Right ventricle myocardium superior (tissue), 1 donor: ENCODE measurements around the gene TUB. TPM values are rescaled to one million over a fixed set of nuclear protein-coding genes. Genes with fewer than 3 reads are reported as not detected.

Source experiments
- ATAC-seq: fragments of 200-7000 bp; cut with Tn5 transposase; one replicate; pipeline ENCODE4 v1.9.1; 2020; ENCODE audit warnings: mild to moderate bottlenecking; ENCODE audit not compliant: poor library complexity
- DNase-seq: peaks from one replicate; pipeline ENCODE4 v3.0.0-alpha.2; 2020
- intact Hi-C: fragments of 100-400 bp; cut with DNase I; formaldehyde crosslinking; loops from one replicate; pipeline ENCODE4 v1.11.2; 2022
- total RNA-seq: library from RNA; stranded (reverse); fragmentation: NEBNext Ultra II Directional; extraction: Animal tissue kit (Norgen Biotek cat#: 25700); gene quantifications from one replicate; pipeline ENCODE4 v1.2.1, GENCODE V29; 2021
- donor health status: DM: no; HTN: yes; CAD: no; lungs with severe emphysema.

TUB gene
- total RNA-seq, 1 donor from 2014 or later: 20.5 TPM

DNA sequence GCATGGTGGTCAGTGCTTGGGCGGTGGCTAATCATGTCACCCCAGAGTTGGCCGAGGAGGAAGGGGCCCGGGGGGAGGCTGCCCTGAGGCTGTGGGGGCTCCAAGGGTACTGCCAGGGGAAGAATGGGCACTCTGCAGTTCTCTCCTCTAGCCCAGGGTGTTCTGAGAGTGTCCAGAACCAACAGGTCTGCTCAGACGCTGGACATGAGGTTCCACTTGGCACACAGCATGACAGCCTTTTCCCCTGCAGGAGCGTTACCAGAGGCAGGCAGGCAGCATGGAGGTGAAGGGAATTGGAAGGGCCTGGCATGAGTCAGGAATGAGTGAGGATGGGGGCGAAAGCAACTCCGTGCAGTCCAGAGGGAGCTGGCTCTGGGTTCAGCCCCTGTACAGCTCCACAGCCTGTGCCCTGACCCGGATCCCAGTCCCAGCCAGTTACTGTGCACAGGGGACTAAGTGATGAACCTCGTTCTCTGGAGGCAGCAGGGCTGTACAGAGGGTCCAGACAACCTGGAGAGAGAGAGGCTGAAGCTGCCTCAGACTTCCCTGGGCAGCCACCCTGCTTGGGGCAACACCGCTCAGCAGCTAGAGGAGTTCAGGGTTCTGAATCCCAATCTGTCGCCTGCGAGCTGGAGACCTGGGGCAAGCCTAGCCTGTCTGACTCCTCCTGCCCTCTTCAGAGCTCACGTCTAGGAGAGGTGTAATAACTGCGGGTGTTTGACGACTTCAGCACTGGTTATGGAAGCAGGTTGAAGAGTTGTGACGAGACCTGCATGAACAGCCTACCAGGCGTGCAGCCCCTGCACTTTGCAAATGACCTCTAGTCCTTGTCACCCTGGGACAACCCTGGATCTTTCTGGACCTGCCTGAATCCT lies 14.7 kb upstream of the TUB start:
- DNase-seq: no peak
- no peak for ATAC-seq
- intact Hi-C loops: no loop called here

GRCh38 chr11:8066911-8067455 lies 14.0 kb upstream of the TUB start:
- no peak for DNase-seq
- no peak for ATAC-seq
- intact Hi-C loops: no loop called here

DNA sequence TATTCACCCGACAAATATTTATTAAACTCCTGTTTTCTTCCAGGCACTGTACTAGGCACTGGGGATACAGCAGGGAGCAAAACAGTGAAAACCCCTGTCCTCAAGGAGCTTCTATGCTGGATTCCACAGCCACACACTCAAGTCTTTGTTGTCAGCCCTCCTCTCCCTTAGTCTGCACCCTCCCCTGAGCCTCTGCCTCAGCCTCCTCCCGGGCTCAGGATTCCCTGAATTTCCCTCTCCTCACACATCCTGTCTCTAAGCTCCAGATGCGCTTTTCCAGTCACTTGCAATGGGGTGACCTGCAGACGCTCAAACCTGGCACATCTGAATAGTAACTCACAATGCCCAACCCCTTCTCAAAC lies 13.5 kb upstream of the TUB start:
- DNase-seq: no peak
- intact Hi-C loops: no loop called here
- ATAC-seq: no peak

- intact Hi-C loops: no loop called here
- no peak for DNase-seq
- ATAC-seq: peak; percentile 0
These were observed 13.0 kb upstream of the TUB start for GRCh38 chr11:8067929-8068575.

DNA sequence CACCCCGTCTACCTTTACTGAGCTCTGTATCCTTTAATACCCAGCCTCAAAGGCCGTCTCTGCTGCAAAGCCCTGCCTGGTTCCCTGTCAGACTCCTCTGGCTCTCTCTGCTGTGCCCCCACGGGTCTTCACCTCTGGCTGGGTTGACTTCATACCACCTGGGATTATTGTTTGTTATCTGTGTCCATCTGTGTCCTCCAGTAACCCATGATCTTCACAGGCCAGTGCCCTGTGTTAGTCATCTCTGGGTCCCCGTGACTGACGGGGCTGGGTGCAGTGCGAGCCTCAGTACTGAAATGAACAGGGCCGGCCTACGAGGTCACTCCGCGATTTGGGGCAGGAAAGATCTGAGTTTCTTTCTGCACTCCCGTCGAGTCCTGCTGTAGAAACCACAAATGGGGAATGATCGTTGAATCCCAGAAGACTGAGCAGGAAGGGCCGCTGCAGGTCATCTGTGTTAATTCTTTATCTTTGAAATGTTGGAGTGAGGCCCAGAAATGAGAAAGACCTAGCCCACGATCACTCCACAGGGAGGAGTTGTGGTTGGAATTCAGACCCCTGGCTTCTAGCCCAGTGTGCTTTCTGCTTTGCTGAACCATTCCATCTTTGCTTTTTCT lies 12.3 kb upstream of the TUB start:
- ATAC-seq: peak; percentile 72
- DNase-seq: peak; percentile 71
- intact Hi-C loops: no loop called here

GRCh38 chr11:8069771-8070170 lies 11.2 kb upstream of the TUB start:
- intact Hi-C loops: loop anchor here (5.0 kb wide), 1 partner anchor 37 kb away; no protein-coding TSS in a partner anchor
- DNase-seq (no peak), ATAC-seq (no peak)

GRCh38 chr11:8070417-8071115 lies 10.4 kb upstream of the TUB start:
- no peak for DNase-seq
- ATAC-seq: peak; percentile 56
- intact Hi-C loops: loop anchor here (5.0 kb wide), 1 partner anchor 38 kb away; no protein-coding TSS in a partner anchor

DNA sequence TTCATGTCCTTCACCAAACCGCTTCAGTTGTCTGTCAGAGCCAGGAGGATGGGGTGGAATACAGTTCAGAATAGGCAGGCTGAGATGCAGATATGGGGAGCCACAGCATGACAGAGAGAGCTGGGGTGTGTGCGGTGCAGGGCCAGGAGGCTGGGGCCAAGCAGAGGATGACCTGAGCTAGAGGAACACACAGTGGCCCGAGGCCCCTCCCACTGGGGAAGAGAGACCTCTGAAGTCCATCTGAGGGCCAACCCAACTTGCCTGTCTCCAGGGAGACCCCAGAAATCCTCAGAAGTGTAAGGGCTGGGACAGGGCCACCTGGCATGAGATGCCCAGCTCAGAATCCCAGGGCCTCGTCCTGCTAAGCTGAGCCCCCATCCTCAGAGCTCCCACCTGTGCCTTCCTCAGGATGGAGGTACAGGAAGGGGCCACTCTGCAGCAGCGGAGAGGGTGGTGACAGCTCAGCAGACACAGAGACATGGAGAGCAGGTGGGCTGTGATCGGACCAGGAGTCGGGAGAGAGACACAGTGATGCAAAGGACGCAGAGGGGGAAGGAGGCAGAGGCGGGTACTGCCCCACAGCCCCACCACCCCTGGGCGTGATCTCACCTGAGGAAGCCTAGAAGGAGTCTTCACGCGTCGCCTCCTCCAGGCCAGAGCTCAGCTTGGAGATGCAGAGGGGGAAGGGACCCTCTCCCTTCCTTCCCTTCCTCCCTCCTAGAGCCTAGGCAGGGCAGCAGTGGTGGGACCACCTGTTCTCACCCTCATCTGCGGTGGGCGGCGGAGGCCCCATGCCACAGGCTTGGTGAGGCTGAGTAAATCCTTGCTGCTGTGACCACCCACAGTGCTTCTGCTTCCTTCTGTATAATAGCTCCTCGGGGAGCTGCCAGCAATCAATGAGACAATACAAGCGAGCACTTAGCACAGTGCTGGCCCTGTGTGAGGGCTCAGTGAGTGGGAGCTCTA lies 9.1 kb upstream of the TUB start:
- intact Hi-C loops: loop anchor here (5.0 kb wide), 1 partner anchor 40 kb away; no protein-coding TSS in a partner anchor
- ATAC-seq: no peak
- no peak for DNase-seq

GRCh38 chr11:8075119-8075726 lies 5.8 kb upstream of the TUB start:
- intact Hi-C loops: no loop called here
- ATAC-seq (no peak), DNase-seq (no peak)

DNA sequence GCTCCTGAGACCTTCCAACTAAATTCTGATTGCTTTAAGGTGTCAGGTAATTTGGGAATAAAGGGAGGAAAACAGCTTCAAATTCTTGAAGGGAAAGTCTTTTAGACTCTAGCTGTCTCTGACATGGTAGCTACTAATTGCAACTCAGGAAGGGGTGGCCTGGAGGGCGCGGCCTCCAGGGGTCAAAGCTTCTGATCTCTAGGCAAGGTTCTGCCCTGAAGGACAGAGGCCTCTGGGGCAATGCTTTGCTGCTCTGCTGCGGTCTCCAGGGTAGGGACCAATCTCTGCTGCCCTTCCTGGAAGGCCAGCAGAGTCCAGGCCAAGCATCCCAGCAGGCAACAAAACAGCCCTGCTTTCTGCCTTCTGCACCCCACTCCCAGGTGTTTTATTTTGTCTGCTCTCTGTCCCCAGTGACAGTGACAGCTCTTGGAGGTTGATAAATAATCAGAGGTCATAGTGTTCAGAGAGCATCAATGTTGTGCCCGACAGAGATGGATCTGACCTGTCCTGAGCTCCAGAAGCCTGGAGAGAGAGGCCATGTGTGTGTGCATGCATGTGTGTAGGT lies 1.8 kb upstream of the TUB start:
- no peak for ATAC-seq
- no peak for DNase-seq
- intact Hi-C loops: no loop called here

DNA sequence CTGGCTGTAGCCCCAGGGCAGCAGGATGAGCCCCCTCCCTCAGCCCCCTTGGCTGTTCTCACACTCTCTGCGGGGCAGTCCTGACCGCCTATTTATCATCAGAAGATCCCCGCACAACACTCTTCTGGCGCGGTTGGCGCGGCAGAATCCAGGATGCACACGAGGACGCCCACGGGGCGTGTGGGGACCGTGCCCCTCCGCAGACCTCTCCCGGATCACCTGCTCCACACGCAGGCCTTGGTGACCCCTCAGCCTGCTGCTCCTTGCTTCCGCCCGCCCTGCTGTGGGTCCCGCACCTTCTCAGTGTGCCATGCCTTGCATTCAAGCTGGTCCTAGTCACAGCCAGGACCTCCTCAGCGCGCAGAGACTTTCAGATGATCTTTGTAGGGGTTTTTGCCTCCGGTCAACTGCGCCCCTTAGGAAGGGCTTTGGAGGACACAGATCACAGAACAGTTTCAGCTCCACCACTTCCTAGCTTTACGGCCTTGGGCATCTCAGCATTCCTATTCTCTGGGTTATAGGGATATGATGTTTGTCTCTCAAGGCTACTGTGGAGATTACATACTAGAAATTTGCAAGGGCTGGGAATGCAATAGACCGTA lies 841 bp upstream of the TUB start:
- DNase-seq: peak; percentile 18
- intact Hi-C loops: no loop called here
- no peak for ATAC-seq

DNA sequence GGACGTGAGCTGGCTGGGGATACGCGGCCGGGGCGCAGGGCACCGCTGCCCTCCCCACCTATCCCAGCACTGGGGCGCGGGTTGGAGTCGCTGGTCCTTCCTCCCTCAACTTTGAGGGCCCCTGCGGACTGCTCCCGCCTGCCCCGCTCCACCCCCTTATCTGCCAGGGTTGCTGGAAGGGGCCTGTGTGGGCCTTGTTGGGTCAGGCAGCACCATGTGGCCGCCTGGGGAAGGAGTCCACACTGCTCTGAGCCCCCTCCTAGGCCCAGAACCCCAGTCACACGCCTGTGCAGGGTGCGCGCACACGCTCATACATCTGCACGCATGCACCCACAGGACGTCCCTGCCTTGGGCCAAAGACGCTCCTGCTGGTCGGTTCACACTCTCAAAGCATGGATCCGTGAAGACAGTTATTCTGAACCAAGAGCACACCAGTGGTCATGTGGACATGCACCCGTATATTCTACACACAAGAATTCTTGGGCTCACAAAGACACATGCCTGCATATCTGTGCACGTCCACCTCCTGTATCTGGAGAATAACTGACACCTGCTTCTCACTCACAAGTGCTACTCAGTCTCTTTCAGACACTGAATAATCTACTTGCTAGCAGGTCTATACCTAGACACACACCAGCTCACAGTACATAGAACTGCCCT lies 710 bp downstream of the TUB start:
- intact Hi-C loops: no loop called here
- ATAC-seq (peak; percentile 13), DNase-seq (no peak)

- no peak for DNase-seq
- intact Hi-C loops: no loop called here
- no peak for ATAC-seq
These were observed 1.5 kb downstream of the TUB start for GRCh38 chr11:8082391-8083087.

GRCh38 chr11:8083088-8083395 lies 2.0 kb downstream of the TUB start:
- no peak for ATAC-seq
- intact Hi-C loops: no loop called here
- DNase-seq: no peak

- ATAC-seq: no peak
- intact Hi-C loops: no loop called here
- no peak for DNase-seq
These were observed 2.9 kb downstream of the TUB start for GRCh38 chr11:8083871-8084281.

GRCh38 chr11:8084352-8084751 lies 3.3 kb downstream of the TUB start:
- intact Hi-C loops: no loop called here
- no peak for ATAC-seq

More at GRCh38 chr11:8084352-8084751, 3.3 kb downstream of the TUB start:
- no peak for DNase-seq
